HG03521 (cell line): Measurements from ENCODE around the gene TRIP13.

Source experiments
- ATAC-seq: cut with Tn5 transposase; IDR thresholded peaks from one replicate; pipeline ENCODE4 v1.9.1; 2021; ENCODE audit warnings: mild to moderate bottlenecking, moderate library complexity; ENCODE audit not compliant: unreplicated experiment

Gene TRIP13

GRCh38 chr5:963673-964531, 71.2 kb downstream of the TRIP13 start:
- no peak for ATAC-seq

DNA sequence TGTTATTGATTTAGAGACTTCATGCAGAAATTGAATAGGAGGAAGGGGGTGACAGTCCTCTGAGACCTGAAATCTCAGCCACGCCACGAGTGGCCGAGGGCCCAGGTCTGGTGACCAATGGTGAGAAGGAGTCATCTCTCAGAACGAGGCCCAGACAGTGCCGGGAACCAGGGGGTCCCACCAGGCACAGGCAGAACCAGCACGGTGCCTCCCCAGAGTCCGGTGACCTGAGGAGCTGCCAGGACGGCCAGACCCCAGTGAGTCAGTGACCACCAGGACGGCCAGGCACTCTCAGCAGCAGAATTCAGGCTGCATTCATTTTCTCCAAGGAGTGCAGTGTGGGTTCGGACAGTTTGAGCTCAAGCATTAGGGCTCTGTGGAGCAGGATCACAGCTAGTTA, 72.1 kb downstream of the TRIP13 start:
- ATAC-seq, result no peak

DNA sequence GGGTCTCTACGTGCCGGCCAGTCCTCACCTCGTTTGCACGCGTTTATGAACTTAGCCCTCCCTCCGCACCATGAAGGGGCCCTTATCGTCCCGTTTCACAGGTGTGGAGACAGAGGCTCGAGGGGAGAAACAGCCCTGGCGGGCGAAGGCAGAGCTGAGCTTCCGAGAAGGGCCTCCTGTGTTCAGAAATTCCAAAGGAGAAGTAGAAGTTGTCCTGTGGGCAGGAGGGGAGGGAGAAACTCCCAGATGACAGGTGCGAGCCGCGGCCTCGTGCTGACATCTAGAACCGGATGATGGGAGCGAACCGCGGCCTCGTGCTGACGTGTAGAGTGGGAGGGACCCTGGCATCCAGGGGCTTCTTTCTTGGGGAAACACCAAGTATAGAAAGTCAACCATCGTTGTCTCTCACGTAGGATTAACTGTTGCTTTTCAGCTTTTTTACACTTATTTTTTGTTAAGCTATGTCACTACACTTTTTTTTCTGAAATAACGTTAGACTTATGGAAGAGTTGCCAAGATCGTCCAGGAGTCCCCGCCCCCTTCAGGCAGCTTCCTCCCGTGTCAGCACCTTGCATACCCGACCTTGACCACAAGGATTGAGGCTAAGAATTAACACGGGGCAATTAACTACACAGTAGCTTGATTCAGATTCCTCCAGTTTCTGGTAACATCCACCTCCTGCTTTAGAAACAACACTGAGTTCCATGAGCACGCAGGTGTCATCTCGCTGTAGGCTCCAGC, 73.1 kb downstream of the TRIP13 start:
- no peak for ATAC-seq

DNA sequence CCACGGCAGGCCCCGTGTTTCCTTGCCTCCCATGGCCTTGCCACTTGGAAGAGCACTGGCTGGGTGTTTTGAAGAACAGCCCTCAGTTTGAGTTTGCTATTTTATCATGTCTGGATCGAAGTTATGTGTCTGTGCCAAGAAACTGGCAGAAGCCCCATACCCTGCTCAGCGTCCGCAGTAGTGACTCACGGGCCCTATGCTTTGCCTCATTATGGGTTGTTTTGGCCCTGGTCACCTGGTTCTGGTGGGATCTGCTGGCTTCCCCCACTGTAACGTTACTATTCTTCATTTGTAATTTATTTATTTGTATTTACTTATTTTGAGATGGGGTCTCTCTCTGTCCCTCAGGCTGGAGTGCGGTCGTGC, 73.6 kb downstream of the TRIP13 start:
- no peak for ATAC-seq

DNA sequence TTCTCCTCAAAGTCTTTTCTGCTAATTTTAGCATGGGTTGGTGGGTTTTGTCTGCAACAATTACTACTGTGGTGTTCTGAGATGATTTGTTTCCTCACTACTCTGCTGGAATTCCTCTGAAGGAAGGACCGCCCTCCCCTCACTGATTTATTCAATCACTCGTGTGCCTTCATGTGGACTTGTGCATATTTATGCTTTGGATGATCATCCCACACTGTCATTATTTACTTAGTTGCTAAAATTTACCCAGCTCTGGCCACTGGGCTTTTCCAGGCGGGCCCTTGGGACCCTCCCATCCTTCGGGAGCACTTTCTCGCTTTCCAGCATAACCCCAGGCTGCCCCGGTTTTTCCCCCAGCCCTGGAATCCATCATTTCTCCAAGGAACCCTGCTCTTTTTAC, 74.3 kb downstream of the TRIP13 start:
- no peak for ATAC-seq
